NK-92 treated with Interleukin-12 subunit alpha and Interleukin-12 subunit beta, amount 100 ng/mL, for 24 hours (cell line): ENCODE results near the gene FBXW8.

ENCODE experiments used
- DNase-seq: peaks from one replicate; lab custom pipeline; 2025; lab: John Stamatoyannopoulos, UW

The FBXW8 gene, protein sequence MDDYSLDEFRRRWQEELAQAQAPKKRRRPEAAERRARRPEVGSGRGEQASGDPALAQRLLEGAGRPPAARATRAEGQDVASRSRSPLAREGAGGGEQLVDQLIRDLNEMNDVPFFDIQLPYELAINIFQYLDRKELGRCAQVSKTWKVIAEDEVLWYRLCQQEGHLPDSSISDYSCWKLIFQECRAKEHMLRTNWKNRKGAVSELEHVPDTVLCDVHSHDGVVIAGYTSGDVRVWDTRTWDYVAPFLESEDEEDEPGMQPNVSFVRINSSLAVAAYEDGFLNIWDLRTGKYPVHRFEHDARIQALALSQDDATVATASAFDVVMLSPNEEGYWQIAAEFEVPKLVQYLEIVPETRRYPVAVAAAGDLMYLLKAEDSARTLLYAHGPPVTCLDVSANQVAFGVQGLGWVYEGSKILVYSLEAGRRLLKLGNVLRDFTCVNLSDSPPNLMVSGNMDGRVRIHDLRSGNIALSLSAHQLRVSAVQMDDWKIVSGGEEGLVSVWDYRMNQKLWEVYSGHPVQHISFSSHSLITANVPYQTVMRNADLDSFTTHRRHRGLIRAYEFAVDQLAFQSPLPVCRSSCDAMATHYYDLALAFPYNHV

DNA sequence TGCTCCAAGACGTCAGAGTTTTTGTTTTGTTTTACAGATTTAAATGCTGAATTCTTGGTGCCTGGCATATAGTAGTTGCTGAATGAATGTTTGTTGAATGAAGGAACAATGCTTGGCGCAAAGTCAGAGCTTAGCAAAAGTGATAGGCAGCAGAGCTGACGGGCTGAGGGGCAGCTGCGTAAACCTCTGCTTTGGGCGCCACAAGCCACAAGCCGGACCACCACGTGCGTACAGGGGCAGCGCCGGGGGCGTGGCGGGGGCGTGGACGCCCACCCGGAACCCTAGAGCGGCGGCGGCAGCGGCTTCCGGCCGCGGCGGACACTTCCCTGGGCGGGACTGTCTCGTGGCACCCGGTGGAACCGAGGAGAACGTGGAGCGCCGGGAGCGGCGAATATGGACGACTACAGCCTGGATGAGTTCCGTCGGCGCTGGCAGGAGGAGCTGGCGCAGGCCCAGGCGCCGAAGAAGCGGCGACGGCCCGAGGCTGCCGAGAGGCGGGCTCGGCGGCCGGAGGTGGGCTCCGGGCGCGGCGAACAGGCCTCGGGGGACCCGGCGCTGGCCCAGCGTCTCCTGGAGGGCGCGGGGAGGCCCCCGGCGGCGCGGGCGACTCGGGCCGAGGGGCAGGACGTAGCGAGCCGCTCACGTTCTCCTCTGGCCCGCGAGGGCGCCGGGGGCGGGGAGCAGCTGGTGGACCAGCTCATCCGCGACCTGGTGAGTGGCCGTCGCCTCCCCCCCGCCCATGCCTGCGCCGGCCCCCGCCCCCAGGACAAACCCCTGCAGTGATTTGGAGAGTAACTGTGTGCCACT lies at the start of gene FBXW8:
Gene FBXW8 (plus strand): TSS at position 306 of the 807 bp plus-strand sequence. CDS start 88 bp downstream, at position 394.
- DNase-seq = peak; percentile 70

DNA sequence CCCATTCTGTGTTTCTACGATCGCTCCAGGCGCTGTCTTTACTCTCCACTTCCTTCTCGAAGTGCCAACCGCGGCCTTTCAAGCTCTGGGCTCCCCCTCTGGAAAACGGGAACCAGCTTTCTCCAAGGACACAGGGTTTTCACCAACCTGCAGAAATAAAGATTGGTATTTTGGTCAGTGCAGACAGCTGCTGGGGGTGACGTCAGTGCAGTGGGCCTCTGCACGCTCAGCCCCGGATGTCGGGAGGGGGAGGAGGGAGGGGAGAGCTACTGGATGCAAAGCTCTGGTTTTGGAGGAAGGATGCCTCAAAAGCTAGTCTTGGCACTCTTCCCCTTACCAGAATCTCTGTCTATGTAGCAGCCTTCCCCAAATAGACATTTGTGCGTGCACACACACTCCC lies 49.4 kb upstream of the FBXW8 start:
- DNase-seq = no peak

GRCh38 chr12:116862167-116862566 lies 48.6 kb upstream of the FBXW8 start:
- DNase-seq = no peak

DNA sequence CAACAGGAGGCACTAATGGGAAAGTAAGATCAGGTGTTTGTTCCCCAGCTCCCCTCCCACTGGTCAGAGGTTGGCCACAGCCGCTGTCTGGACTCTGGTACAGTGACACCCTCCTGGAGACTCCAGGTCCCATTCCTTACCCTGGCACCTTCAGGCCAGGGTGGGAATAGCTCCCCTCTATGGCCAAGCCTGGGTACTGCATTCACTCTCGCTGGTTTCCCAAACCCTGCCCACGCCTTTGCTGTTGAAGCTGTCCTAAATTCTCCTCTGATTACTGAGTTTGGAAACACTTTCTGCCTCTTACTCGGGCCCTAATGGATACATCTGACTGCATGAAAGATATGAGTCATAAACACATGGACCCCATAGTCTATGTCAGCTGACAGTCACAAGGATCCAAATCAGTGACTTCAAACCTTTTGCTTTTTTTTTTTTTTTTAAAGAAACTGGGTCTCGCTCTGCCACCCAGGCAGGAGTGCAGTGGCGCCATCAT lies 47.4 kb upstream of the FBXW8 start:
- no peak for DNase-seq

DNA sequence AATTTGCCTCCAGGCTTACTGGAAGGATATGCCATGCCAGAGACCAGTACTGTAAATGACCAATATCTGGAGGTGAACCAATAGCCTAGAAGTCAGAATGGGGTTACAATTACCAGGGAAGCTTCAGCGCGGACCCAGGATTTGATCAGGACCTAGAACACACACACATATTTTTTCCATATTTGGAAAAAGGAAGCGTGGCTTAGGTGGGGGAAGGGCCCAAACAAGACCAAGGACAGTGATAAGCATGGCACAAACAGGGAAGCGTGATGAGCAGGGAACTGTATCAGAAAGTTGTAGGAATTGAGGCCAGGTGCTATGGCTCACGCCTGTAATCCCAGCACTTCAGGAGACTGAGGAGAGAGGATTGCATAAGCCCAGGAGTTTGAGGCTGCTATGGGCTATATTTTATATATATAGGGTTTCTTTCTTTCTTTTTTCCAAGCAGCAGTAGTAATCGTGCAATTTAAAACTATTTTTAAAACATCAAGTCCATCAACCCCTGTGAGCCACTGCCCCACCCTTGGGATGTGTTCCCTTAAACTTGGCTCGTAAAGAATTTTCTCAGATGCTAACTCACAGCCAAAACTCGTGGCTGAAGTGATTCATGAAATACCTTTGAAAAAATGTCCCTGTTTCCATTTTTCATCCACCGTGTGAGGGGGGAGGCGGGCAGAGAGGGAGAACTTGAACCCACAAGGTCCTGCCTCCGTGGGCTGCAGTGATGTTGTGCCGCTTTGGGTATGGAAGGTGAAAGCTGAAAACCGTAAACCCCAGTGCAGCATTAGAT lies 46.2 kb upstream of the FBXW8 start:
- DNase-seq = no peak

- no peak for DNase-seq
Measured at GRCh38 chr12:116867523-116867922, 43.2 kb upstream of the FBXW8 start.

- DNase-seq = no peak
Measured at GRCh38 chr12:116870306-116870705, 40.4 kb upstream of the FBXW8 start.

- DNase-seq = no peak
Measured at GRCh38 chr12:116874324-116874995, 36.3 kb upstream of the FBXW8 start.

DNA sequence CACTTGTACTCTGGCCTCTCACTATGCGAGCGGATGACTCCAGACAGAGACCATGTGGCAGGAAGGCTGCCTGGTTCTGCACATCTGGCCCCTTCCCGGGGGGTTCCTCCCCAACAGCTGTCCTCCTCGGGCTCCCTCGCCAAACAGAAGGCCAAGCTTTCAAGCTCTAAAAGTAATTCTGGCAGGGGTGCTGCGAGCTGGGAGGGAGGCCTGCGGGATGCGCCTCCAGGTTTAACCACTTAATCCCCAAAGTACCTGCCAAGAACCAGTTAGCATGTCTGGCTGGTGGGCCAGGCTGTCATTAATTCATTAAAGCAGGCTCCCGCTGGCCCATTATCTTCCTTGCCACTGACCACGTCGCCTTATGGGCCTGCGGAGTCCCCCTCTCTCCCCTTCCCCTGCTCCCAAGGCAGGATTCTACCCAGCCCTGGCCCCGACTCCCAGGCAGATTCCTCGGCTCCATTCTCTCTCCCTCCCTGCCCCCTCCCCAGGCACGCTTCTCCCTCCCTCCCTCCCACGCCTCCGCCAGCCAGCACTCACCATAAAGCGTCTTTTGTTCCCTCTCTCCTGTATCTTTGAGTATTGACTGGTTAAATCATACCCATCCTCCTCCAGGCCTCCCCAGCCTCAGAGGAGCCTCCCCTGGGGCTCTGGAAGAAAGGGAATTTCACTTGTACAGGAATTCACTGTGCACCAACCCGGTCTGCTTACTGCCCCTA lies 34.4 kb upstream of the FBXW8 start:
- no peak for DNase-seq

GRCh38 chr12:116878567-116879508 lies 31.9 kb upstream of the FBXW8 start:
- DNase-seq = no peak

GRCh38 chr12:116879509-116880212 lies 31.1 kb upstream of the FBXW8 start:
- DNase-seq = no peak

DNA sequence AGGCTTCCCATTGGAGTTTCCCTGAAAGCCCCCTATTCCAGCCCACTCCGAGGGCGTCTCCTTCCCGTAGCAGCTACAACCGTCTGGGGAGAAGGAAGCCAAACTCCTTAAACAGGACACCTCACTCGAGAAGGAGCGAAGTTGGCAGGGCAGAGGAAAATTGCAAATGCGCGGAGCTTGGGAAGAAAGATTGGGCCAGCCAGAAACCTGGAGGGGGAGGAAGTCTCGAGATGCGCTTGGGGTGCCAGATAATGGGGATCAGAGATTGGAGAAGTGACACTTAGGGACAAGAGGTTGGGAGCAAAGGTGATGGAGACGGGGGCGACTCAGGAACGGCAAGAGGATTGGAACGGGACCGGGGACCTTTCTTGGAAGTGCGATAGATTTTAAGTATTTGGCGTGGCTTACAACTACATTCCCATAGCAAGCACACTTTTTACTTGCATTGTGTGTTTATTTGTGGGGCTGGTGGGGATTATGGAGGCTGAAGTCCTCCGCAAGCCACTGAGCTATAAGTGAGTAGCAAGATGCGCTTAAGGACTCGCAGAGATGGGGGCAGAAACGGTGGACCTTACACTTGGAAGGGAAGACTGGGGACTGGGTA lies 30.4 kb upstream of the FBXW8 start:
- DNase-seq = no peak

DNA sequence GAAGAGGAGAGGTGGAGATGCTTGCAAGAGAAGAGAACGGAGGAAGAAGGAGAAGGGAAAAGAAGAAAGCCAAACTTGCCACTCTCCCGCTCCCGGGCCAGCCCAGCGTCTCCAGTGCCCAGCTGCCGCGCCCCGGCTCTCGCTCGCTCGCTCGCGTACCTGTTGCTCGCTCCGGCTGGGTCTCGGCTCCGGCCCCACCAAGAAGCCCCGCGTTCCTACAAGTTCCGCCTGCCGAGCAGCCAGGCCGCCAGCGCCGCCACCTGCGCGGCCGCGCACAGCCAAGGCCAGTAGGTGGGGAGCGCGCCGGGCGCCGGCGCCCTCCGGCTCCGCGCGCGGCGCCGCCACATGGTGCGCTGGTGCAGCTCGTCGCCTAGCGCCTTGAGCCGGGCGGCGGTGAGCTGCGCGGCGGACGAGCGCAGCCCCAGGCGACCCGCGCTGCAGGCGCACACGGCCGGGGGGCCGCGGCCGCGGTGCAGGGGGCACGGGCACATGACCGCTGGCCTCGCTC lies 29.9 kb upstream of the FBXW8 start:
- DNase-seq = no peak

- no peak for DNase-seq
Measured at GRCh38 chr12:116881325-116881876, 29.3 kb upstream of the FBXW8 start, which contains the start of gene HRK. Gene HRK (minus strand): TSS chr12:116881441. CDS start chr12:116881307, 134 bp downstream.

- no peak for DNase-seq
Measured at GRCh38 chr12:116881877-116882507, 28.8 kb upstream of the FBXW8 start.

- no peak for DNase-seq
Measured at GRCh38 chr12:116882742-116883141, 28.0 kb upstream of the FBXW8 start.

- DNase-seq = no peak
Measured at GRCh38 chr12:116884871-116885270, 25.9 kb upstream of the FBXW8 start.
